Measurements from ENCODE around the gene NFASC. TPM values are rescaled to one million over a fixed set of nuclear protein-coding genes. Genes with fewer than 3 reads are reported as not detected.

NFASC gene
- total RNA-seq, 1 donor = 36.9 TPM

DNA sequence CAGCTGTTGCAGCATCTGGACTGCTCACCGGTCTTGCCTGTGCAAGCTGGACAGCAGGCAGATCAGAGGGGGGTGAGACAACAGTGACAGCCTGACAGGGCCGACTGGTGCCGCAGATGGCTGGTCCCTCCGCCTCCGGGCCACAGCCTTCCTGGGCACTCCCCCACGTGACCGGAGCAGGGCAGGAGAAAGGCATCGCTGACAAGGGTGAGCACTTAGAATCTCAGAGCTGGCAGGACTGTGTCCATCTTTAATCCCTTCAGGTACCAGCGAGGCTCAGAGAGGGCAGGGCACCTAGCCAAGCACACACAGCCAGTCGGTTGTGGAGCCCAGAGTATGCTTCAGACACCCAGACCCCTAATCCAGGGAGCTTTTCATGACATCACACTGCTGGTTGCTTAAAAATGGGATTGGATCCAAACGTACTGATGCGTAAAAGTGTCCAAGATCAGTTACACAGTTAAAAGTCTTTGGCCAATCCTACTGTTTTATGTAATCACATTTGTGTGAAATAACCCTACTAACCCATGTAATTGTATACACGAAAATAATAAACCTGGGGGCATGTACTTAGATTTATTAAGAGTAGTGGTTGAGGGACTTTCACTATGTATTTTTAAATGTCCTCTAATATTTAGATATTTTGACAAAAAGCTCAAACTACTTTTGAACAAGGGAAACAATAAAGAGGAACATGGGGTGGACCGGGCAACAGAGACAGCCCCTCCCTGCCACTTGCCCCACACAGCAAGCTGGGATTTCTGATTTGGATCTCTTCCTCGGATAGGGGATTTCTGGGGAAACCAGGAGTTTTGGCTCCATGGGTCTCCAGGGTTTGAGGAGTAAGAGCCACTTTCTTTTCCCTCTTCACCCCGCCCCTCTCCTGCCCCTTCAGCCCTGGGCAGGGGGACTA is 171.6 kb downstream of the NFASC start:
- TF ChIP-seq CTCF (IDR thresholded peaks at IDR 0.05; ENCODE audit: extremely low read depth, low read depth, low read length) = no peak
- Histone ChIP-seq H3K4me1 (ENCODE audit: insufficient read depth, low read length) (no peaks in the 10 kb centered on the region), H3K79me2 (ENCODE audit: insufficient read depth, low read length) (no peaks in the 10 kb centered on the region), H3K36me3 (ENCODE audit: insufficient read depth, low read length) (no peaks in the 10 kb centered on the region), H3K27ac (ENCODE audit: low read depth, low read length) (no peak overlapping the region), H4K20me1 (ENCODE audit: insufficient read depth, low read length) (no peaks in the 10 kb centered on the region), H2AFZ (ENCODE audit: low read length) (no peak overlapping the region), H3K4me3 (ENCODE audit: insufficient read depth, low read length) (no peak overlapping the region), H3K4me2 (ENCODE audit: insufficient read depth, low read length) (no peak overlapping the region), H3K9me3 (ENCODE audit: low read depth, low read length) (no peaks in the 10 kb centered on the region), H3K27me3 (ENCODE audit: insufficient read depth, low read length) (peaks cover 62% of the 10 kb centered on the region)
- no peak for DNase-seq (ENCODE audit: insufficient read length, low spot score, missing footprints)

DNA sequence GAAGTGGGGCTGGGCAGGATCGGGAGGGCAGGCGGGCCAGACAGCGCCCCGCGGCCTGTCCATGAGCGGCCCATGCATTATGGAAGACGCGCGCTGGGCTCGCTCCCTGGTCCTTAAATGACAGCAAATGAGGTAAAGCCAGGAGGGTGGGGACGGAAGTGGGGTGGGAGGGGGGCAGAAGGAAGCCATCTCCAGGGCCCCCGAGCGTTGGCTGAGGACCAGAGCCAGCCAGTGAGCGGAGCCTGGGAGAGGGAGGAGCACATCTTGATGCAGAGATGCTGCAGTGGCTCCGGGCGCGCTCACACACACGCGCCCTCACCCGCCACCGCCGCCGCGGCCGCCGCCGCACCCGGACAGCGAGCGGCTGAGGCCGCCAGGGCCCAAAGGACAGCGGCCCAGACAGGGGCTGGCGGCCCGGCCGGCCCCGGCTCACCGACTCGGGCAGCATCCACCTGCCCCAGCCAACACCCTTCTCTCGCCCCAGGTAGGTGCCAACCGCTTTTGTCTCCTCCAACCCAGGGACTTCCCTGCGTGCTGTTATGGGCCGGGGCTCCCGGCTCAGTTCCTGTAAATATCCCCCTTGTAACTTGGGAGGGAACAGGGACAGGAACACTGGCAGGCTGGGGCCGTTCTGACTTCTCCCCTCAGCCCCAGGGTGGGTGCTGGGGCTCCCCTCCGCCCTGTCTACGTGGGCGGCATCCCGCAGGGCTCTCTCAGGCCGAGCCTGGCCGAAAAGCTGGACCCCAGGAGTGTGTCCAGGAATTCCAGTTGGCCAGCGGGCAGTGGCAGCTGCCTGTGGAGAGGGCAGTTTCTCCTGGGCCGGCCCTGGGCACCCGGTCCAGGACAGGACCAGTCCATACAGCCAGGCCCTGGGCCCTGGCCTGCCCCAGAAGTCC is 172.5 kb downstream of the NFASC start, which contains the start of gene CNTN2:
TSS of gene CNTN2 (plus strand) at position 302 of the 896 bp plus-strand sequence. CDS start 9,974 bp downstream, outside the sequence.
- Histone ChIP-seq H3K27ac (ENCODE audit: low read depth, low read length) (no peak within 1 kb of the TSS), H3K4me3 (ENCODE audit: insufficient read depth, low read length) (no peak within 1 kb of the TSS), H3K9me3 (ENCODE audit: low read depth, low read length) (no peaks in the 10 kb centered on the region), H3K4me1 (ENCODE audit: insufficient read depth, low read length) (no peaks in the 10 kb centered on the region), H3K4me2 (ENCODE audit: insufficient read depth, low read length) (no peak within 1 kb of the TSS), H4K20me1 (ENCODE audit: insufficient read depth, low read length) (no peaks in the 10 kb centered on the region), H2AFZ (ENCODE audit: low read length) (no peak within 1 kb of the TSS), H3K79me2 (ENCODE audit: insufficient read depth, low read length) (no peaks in the 10 kb centered on the region), H3K36me3 (ENCODE audit: insufficient read depth, low read length) (no peaks in the 10 kb centered on the region), H3K27me3 (ENCODE audit: insufficient read depth, low read length) (peaks cover 59% of the 10 kb centered on the region)
- no peak for TF ChIP-seq CTCF (IDR thresholded peaks at IDR 0.05; ENCODE audit: extremely low read depth, low read depth, low read length)
- DNase-seq (ENCODE audit: insufficient read length, low spot score, missing footprints) = no peak

DNA sequence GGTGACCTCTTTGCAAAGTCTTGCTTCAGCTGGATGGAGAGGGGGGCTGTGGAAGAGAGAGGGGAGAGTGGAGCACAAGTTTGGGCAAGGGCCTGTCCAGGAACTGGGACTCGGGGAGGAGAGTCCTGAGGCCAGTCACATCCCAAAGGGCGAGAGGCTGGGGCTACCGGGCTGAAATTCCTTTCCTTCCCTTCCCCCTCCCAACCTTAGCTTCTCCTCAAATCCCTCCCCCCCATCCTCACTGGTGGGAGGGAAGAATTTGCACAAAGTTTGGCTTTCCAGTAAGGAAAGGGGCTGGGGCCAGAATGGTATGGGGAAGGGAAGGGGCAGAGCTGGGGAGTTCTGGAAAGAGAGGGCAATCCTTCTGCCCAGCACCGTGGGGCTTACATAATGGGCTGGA is 173.2 kb downstream of the NFASC start:
- DNase-seq (ENCODE audit: insufficient read length, low spot score, missing footprints) = no peak
- H3K9me3 ChIP-seq (ENCODE audit: low read depth, low read length) = no peaks in the 10 kb centered on the region
- H3K27ac ChIP-seq (ENCODE audit: low read depth, low read length) = no peak overlapping the region
- no peak for TF ChIP-seq CTCF (IDR thresholded peaks at IDR 0.05; ENCODE audit: extremely low read depth, low read depth, low read length)
- no peaks in the 10 kb centered on the region for H3K36me3 ChIP-seq (ENCODE audit: insufficient read depth, low read length)
- no peaks in the 10 kb centered on the region for H4K20me1 ChIP-seq (ENCODE audit: insufficient read depth, low read length)
- H3K4me3 ChIP-seq (ENCODE audit: insufficient read depth, low read length) = no peak overlapping the region
- no peaks in the 10 kb centered on the region for H3K4me1 ChIP-seq (ENCODE audit: insufficient read depth, low read length)
- H2AFZ ChIP-seq (ENCODE audit: low read length) = no peak overlapping the region
- peaks cover 59% of the 10 kb centered on the region for H3K27me3 ChIP-seq (ENCODE audit: insufficient read depth, low read length)
- H3K79me2 ChIP-seq (ENCODE audit: insufficient read depth, low read length) = no peaks in the 10 kb centered on the region
- no peak overlapping the region for H3K4me2 ChIP-seq (ENCODE audit: insufficient read depth, low read length)

Data from osteoblast (primary cell).